GM18951 (cell line): ENCODE results near the gene MFF.
"Not testable (repeated sequence)": the region's sequence is repeated elsewhere in the genome, so short reads cannot be mapped to it uniquely, and the experiment has no call there.

ENCODE experiments used
- POLR2A ChIP-seq: IDR thresholded peaks from 4 replicates; pipeline ENCODE4 v1.6.1; 2011; ENCODE audit warnings: mild to moderate bottlenecking; ENCODE audit not compliant: insufficient read length, insufficient read depth; ENCODE audit errors: extremely low read depth
- in situ Hi-C: fragments of 300-500 bp; cut with MboI; formaldehyde crosslinking; loops from one replicate; pipeline ENCODE4 v1.12.0; 2022; ENCODE audit warnings: low sequenced_read_pairs, mixed read lengths, inconsistent platforms; ENCODE audit not compliant: unreplicated experiment

The MFF gene

DNA sequence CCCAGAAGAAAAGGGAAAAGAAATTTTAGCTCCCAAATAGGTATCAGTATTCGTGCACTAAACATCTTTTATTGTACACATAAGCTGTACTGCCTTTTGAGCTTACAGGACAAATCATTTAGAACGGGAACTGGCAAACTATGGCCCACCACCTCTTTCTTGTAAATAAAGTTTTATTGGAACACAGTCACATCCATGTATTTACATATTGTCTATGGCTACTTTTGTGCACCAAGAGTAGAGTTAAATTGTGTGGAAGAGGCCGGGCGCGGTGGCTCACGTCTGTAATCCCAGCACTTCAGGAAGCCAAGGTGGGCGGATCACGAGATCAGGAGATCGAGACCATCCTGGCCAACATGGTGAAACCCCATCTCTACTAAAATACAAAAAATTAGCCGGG lies 48.3 kb downstream of the MFF start:
- in situ Hi-C loops = no loop called here

DNA sequence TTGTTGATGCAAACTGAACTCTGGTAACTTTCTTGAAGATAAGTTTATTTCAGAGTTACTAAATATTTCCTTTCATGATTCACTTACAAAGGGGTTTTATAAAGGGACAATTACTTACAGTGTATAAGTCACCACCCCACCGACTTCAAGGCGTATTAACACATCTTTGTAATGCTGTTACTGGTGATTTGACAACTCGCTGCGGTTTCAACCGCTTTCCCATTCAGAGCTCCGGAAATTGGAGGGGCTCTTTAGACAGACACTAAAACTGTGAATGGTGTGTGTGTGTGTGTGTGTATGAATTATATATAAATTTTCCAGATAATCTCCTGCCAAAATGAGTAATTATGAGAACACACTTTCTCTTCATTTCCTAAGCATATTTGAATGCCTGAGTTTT lies 49.1 kb downstream of the MFF start:
- in situ Hi-C loops = no loop called here
- no peak for TF ChIP-seq POLR2A

More for the DNA sequence above, 48.3 kb downstream of the MFF start:
- no peak for TF ChIP-seq POLR2A

DNA sequence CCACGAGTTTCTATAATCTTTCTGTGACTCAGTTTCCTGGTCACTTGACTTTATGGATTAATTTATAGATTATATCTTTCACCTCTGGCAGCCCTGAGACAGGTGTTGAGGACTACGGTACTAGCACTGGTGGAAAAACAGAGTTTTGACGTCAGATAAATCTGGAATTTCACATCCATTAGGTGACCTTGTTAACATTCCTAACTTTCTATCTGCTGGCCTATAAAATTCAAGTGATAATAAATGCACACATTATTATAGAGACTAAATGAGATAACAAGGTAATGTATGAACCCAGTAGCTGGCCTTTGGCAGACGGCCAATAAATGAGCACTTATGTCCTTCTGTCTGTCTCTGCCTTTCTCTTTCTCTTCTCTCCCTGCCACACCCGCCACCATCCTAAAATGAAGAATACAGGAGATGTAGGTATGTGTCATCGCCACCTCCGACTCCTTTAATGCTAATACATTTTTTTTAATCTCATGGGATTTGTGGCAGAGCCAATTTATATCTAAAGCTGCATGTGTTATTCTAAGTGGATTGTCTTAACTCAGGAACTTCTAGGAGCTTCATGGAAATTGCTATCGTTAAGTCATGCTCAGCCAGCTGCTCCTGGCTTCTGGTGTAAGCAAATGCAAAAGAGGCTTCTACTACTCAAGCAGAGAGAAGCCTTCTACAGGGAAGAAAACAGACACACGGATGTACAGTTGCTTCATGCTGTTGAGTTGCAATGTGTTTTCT lies 51.8 kb downstream of the MFF start:
- no peak for TF ChIP-seq POLR2A

DNA sequence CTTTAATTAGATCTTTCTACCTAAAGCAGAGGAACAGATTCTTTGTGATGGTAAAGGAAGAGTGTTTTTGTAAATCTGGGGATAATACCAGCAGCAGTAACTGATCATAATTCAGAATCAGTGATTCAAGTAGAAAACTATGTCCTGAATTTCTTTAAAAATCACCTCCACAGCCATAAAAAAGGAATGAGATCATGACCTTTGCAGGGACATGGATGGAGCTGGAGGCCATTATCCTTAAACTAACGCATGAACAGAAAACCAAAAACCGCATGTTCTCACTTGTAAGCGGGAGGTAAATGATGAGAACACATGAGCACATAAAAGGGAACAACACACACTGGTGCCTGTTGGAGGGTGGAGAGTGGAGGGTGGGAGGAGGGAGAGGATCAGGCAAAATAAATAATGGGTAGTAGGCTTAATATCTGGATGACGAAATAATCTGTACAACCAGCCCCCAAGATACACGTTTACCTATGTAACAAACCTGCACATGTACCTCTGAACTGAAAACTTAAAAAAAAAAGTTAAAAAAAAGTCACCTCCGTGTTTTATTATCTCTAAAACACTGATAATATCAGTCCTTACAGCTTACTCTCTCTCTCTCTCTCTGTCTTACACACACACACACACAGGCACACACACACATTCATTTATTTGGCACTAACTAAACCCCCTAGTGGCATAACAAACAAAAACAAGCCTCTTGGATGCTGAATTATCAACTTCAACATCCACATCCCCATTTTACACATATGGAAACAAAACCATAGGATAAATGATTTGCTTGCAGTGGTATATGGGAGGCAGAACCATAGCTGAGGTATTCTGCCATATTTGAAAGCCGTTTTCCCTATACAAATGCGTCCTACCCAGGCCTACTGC lies 52.7 kb downstream of the MFF start:
- TF ChIP-seq POLR2A = no peak
- in situ Hi-C loops = no loop called here

More for the DNA sequence above, 51.8 kb downstream of the MFF start:
- in situ Hi-C loops = no loop called here

DNA sequence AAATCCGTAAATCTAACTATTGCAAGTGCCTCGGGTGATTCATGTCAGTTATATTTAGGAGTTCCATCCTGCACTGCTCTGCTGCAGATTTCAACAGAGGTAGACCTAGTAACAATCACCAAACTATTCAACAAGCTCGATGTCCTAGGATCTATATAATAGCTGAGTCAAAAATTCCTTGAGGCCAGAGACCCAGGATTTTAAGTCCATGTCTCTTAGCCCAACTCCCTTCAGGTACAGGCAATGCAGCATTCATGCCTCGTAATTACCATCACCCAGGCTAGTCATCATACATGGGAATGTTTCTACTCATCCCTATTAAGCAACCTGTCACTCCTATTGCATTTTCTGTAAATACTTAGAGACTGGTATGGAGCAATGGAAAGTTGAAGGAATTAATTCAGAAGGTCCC lies 53.3 kb downstream of the MFF start:
- in situ Hi-C loops = no loop called here
- TF ChIP-seq POLR2A = no peak

DNA sequence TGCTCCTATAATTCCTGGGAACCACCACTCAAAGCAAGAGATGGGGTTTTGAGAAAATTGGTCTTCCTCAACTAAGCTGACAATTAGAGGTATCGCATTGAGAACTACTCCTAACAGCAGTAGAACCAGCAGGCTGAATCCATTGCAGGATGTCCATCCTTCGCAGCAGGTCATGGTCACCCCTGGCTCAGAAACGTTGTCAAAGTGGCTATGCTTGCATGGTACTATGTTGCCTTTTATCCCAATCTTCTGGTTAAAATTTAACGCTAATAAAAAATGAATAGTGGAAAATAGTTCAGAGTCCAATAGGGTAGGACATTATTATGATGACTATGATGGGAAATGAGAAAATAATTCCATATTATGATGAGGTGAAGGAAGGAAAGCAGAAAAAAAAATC lies 54.0 kb downstream of the MFF start, which contains the start of gene TM4SF20:
TM4SF20 (minus strand) TSS at position 212 of the 400 bp plus-strand sequence; CDS start at position 174, 38 bp downstream.
- in situ Hi-C loops = no loop called here
- TF ChIP-seq POLR2A = no peak

DNA sequence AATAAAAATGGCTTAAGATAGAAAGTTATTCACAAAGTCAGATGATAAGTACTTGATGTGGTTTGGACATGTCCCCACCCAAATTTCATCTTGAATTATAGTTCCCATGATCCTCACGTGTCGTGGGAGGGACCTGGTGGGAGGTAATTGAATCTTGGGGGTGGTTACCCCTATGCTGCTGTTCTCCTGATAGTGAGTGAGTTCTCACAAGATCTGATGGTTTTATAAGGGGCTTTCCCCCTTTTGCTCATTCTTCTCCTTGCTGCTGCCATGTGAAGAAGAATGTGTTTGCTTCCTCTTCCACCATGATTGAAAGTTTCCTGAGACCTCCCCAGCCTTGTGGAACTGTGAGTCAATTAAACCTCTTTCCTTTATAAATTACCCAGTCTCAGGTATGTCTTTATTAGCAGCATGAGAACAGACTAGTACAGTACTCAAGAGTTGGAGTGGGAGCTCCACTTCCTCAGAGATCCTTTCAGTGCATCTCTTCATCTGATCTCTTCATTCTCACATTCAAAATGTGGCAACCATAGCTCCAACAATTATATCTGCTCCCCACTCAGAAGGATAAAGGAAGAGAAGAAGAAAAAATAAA lies 57.3 kb downstream of the MFF start:
- in situ Hi-C loops = not testable (repeated sequence)

DNA sequence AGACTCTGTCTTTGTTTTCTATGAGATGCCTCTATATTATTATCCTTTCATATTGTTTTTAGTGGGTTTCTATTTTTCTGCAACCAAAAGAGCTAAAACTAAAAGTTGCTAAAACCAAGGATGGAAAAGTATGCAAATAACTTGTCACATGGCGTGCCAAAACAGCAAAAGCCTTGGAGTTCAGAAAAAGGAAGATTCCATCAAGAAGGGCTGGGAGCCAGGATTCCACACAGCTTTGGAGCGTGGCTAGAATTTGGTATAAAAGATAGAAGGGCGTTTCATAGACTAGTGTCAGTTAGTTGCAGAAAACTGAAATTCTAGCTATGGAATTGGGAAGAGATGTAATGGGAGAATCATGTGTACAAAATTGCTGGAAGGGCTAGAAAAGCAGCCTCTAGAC lies 58.6 kb downstream of the MFF start:
- in situ Hi-C loops = no loop called here

DNA sequence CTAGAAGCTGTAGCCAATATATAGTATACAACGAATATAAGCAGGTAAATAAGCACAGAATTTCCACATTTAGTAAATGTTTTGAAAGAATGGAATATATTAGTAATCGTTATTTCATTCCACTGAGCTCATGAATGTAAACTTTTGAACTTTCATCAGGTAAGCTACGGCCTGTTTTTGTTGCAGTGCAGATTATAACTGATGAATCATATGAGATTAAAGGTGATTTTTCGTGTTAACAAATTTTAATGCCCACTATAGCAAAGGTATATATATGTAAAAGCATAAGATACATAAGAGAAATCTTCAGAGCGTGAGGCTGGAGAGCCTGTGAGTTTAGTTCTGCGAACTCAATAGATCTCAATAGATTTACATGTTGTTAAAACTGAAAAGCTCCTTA lies 61.6 kb downstream of the MFF start:
- in situ Hi-C loops = no loop called here

More for the DNA sequence above, 58.6 kb downstream of the MFF start:
- TF ChIP-seq POLR2A = no peak

DNA sequence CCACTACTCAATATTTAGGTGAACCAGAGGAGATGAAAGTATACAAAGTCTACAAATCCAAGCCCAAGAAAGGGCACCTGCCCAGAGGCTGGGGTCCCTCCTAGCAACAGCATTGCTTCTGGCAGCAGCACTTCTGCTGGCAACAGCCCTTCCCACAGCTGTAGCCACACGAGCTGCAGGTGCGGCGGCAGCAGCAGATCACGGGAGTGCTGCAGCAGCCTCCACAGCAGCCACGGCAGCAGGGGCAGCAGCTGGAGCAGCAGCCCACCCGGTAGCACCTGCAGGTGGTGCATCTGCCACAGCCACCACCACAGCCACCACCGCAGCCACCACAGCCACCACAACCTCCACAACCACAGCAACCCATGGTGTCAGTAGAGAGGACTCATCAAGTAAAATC lies 62.5 kb downstream of the MFF start, which contains the start of gene SCYGR1:
SCYGR1 (minus strand) TSS at position 367 of the 400 bp plus-strand sequence; CDS start at position 367, 0 bp downstream.
- in situ Hi-C loops = not testable (repeated sequence)

More for the DNA sequence above, 61.6 kb downstream of the MFF start:
- TF ChIP-seq POLR2A = no peak

DNA sequence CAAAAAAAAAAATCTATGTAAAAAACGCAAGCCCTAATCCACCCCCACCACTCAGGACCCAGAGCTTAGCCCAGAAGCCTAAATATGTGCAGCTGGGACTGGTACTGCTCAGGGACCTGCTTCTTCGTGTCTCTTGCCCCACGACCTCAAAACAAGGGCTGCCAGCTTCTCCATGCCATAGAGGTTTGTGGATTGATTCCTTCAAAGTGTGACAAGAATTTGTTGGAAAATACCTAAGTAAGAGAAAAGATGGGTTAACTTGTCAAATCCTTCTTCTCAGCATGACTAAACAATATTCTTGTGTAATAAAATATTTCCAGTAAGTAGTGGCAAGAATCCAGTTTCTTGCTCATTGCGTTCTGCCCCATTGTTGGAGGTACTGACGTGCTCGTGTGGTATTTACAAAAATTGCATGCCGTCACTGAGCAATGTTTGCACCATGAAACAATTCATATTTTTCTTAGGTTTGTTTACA lies 63.5 kb downstream of the MFF start:
- TF ChIP-seq POLR2A = no peak
- in situ Hi-C loops = no loop called here

DNA sequence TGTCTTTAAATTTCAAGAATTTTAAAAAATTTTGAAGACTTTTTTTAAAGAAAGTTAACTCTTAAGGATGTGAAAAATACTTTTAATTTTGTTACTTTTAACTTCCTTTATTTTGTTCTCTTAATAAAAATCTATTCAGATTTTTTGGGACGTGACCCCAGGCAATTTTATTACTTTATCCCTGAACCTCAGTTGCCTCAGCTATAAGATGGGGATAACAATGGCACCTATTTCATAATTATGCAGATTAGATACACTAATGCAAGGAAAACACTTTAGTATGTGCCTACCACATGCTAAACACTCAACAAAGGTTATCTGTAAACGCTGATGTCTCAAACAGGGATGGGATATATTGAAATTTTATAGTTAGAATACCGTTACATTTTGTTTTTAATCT lies 64.2 kb downstream of the MFF start:
- TF ChIP-seq POLR2A = no peak
- in situ Hi-C loops = no loop called here

DNA sequence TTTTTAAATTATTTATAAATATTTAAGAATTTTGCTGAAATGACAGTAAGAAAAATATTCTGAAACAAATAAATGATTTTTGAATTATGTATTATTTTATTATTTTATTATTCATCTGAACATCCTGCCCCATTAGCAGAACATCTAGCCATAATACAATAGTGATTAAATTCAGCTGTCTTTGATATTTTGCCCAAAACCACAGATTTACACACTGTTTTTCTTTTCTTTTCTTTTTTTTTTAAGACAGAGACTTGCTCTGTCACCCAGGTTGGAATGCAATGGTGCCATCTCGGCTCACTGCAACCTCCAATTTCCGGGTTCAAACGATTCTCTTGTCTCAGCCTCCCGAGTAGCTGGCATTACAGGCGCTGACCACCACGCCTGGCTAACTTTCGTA lies 64.6 kb downstream of the MFF start:
- no peak for TF ChIP-seq POLR2A
- in situ Hi-C loops = no loop called here
